WTC11 (cell line): Measurements from ENCODE around the gene SHANK2. TPM values are rescaled to one million over a fixed set of nuclear protein-coding genes. Genes with fewer than 3 reads are reported as not detected.

Experiments used
- ATAC-seq: fragments of 200-7000 bp; cut with Tn5 transposase; 2 replicates; pipeline ENCODE4 v1.10.0; 2021; ENCODE audit warnings: mild to moderate bottlenecking, moderate library complexity
- CTCF ChIA-PET: fragments of 300-600 bp; sonication (Branson Sonifier 250); formaldehyde crosslinking; loops from one replicate; lab custom pipeline; 2021; ENCODE audit warnings: antibody characterized with exemption; lab: Charles Lee
- POLR2A ChIA-PET: fragments of 350-600 bp; sonication (Branson Sonifier 250); formaldehyde crosslinking; loops from one replicate; lab custom pipeline; 2021; ENCODE audit warnings: antibody characterized with exemption; lab: Charles Lee
- DNase-seq: peaks from one replicate; pipeline ENCODE4 v3.0.0; 2021; ENCODE audit warnings: low spot score
- H3K27ac Mint-ChIP-seq: 2 replicates; pipeline ENCODE4 v1.8.0; 2021; ENCODE audit warnings: mixed read lengths
- H3K27me3 Mint-ChIP-seq: 2 replicates; pipeline ENCODE4 v1.8.0; 2021; ENCODE audit warnings: low read depth, mild to moderate bottlenecking, moderate library complexity, mixed read lengths
- H3K36me3 Mint-ChIP-seq: 2 replicates; pipeline ENCODE4 v1.8.0; 2021; ENCODE audit warnings: mixed read lengths
- H3K4me1 Mint-ChIP-seq: 2 replicates; pipeline ENCODE4 v1.8.0; 2022; ENCODE audit warnings: mixed read lengths
- H3K4me3 Mint-ChIP-seq: 2 replicates; pipeline ENCODE4 v1.8.0; 2021; ENCODE audit warnings: mild to moderate bottlenecking, moderate library complexity, mixed read lengths
- H3K9me3 Mint-ChIP-seq: 2 replicates; pipeline ENCODE4 v1.8.0; 2021; ENCODE audit warnings: mixed read lengths
- E2F1 ChIP-seq: sonication (generic); formaldehyde crosslinking; IDR thresholded peaks from 2 replicates; pipeline ENCODE4 v1.8.0; 2022; ENCODE audit warnings: mild to moderate bottlenecking, missing genetic modification reagents
- HMGA2 ChIP-seq: fragments of 250-450 bp; sonication (Bioruptor Pico); IDR thresholded peaks from 2 replicates; pipeline ENCODE4 v1.4.0; 2021; ENCODE audit warnings: mild to moderate bottlenecking, moderate library complexity
- JAZF1 ChIP-seq: fragments of 250-450 bp; sonication (Bioruptor Pico); IDR thresholded peaks from 2 replicates; pipeline ENCODE4 v1.9.0; 2021; ENCODE audit warnings: moderate library complexity, mild to moderate bottlenecking, inconsistent platforms
- KAT7 ChIP-seq: sonication (generic); formaldehyde crosslinking; IDR thresholded peaks from 2 replicates; pipeline ENCODE4 v1.8.1; 2023; ENCODE audit warnings: missing genetic modification reagents, mild to moderate bottlenecking, borderline replicate concordance
- MXD4 ChIP-seq: fragments of 250-450 bp; sonication (Bioruptor Pico); IDR thresholded peaks from 2 replicates; pipeline ENCODE4 v1.8.0; 2021; ENCODE audit warnings: mild to moderate bottlenecking, moderate library complexity, borderline replicate concordance
- MYBL2 ChIP-seq: sonication (generic); formaldehyde crosslinking; IDR thresholded peaks from 2 replicates; pipeline ENCODE4 v1.8.1; 2023; ENCODE audit warnings: mild to moderate bottlenecking, moderate library complexity, missing genetic modification reagents
- NFE2L1 ChIP-seq: sonication (generic); formaldehyde crosslinking; IDR thresholded peaks from 2 replicates; pipeline ENCODE4 v1.8.1; 2023; ENCODE audit warnings: missing genetic modification reagents
- NR1H2 ChIP-seq: sonication (generic); formaldehyde crosslinking; IDR thresholded peaks from 2 replicates; pipeline ENCODE4 v1.9.0; 2021; ENCODE audit warnings: mild to moderate bottlenecking, moderate library complexity, missing genetic modification reagents
- PRDM15 ChIP-seq: sonication (generic); formaldehyde crosslinking; IDR thresholded peaks from 2 replicates; pipeline ENCODE4 v1.8.0; 2022; ENCODE audit warnings: missing genetic modification reagents
- TEAD1 ChIP-seq: sonication (generic); formaldehyde crosslinking; IDR thresholded peaks from 2 replicates; pipeline ENCODE4 v1.8.0; 2022; ENCODE audit warnings: mild to moderate bottlenecking, missing genetic modification reagents
- ZNF232 ChIP-seq: sonication (generic); formaldehyde crosslinking; IDR thresholded peaks from 2 replicates; pipeline ENCODE4 v1.8.0; 2022; ENCODE audit warnings: mild to moderate bottlenecking, missing genetic modification reagents
- ZNF281 ChIP-seq: sonication (generic); formaldehyde crosslinking; IDR thresholded peaks from 2 replicates; pipeline ENCODE4 v1.8.0; 2023; ENCODE audit warnings: mild to moderate bottlenecking, missing genetic modification reagents
- ZNF396 ChIP-seq: fragments of 250-450 bp; sonication (Bioruptor Pico); IDR thresholded peaks from 2 replicates; pipeline ENCODE4 v1.8.0; 2021; ENCODE audit warnings: mild to moderate bottlenecking, moderate library complexity, borderline replicate concordance
- ZNF416 ChIP-seq: fragments of 250-450 bp; sonication (Bioruptor Pico); IDR thresholded peaks from 2 replicates; pipeline ENCODE4 v1.9.0; 2021; ENCODE audit warnings: mild to moderate bottlenecking, inconsistent platforms
- total RNA-seq: library from RNA; stranded (reverse); gene quantifications from 3 replicates; pipeline ENCODE4 v1.2.3, GENCODE V29; 2021
- TF ChIP-seq, protein P1 (sequence below): sonication (generic); formaldehyde crosslinking; IDR thresholded peaks from 2 replicates; pipeline ENCODE4 v1.8.1; 2023; ENCODE audit warnings: mild to moderate bottlenecking, missing genetic modification reagents, moderate library complexity
- TF ChIP-seq, protein P2 (sequence below): sonication (generic); formaldehyde crosslinking; IDR thresholded peaks from 2 replicates; pipeline ENCODE4 v1.8.1; 2022; ENCODE audit warnings: low read depth, mild to moderate bottlenecking, moderate library complexity, missing genetic modification reagents, borderline replicate concordance
- TF ChIP-seq, protein P3 (sequence below): sonication (generic); formaldehyde crosslinking; conservative IDR thresholded peaks from 2 replicates; pipeline ENCODE4 v1.8.1; 2023; ENCODE audit warnings: mild to moderate bottlenecking, low read depth, missing genetic modification reagents, moderate library complexity

SHANK2 gene
- total RNA-seq, 1 experiment from 2014 or later = 64.8 TPM

DNA sequence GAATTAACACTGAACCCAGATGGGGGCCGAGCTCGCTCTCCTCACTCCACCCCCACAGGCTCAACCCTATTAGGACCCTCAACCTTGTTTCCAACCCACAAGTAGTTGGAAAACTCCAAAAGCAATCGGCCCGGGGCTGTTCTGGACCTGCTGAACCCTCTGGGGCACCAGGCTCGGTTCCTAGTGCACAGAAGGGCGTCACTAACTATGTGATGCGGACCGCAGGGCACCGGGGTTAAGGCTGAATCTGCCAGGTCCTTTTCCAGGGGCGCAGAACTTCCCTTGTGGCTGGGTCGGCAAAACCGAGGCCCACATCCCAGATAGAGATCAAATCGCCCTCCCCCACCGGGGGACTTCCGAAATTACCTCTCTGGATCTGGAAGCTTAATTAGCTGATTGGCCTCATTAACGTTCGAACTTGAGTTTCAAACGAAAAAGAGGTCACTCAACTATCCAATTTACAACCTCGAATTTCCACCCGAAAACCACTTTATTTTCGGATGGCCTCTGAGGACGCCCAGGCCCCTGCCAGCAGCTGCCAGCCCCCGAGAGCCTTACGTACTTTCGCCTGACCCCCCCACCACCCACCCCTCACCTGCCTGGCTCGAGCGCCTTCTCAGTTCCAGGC, 1.7 kb downstream of the SHANK2 start:
- DNase-seq = no peak
- POLR2A ChIA-PET = interaction anchor here (0.6 kb wide), 1 partner anchor 26 kb away, joined by 5 read pairs; no protein-coding TSS in a partner anchor
- Mint-ChIP-seq H3K4me1 (peaks cover 76% of the 10 kb centered on the region), H3K27ac (peak overlapping the region; percentile 6; the same call in 1 of the 2 replicates), H3K9me3 (no peaks in the 10 kb centered on the region), H3K4me3 (peak overlapping the region; percentile 73), H3K36me3 (no peaks in the 10 kb centered on the region), H3K27me3 (no peaks in the 10 kb centered on the region)
- ATAC-seq = no peak
- CTCF ChIA-PET = interaction anchor here (0.9 to 4.8 kb wide), 8 partner anchors 10 to 164 kb away, joined by 3 to 84 read pairs (median 7); no protein-coding TSS in a partner anchor
- no peak for TF ChIP-seq KAT7
- no peak for TF ChIP-seq PRDM15 (CRISPR knock-in tag)
- TF ChIP-seq MYBL2 = no peak

DNA sequence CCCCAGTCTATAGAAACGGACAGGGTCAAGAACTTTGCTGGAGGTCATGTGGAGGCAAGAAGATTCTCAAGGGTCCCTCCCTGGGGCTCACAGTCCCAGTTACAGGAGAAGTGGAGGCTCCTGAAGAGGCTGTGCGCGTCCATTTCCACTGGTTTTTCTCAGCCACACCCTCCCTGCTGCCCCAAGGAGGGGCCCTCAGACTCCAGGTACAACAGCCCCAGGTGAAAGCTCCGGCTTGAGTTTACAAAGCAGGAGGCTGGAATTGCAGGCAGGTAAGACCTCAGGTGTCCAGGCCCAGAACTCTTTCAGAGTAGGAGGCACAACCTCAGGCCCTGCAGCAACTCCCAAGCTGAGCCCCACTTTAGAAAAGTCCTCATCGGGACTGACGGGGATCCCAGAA, 3.1 kb downstream of the SHANK2 start:
- peak overlapping the region; percentile 73 for H3K4me3 Mint-ChIP-seq
- no peak for DNase-seq

More for the DNA sequence above, 3.1 kb downstream of the SHANK2 start:
- CTCF ChIA-PET = interaction anchor here (1.4 to 4.8 kb wide), 2 partner anchors 128 to 162 kb away, joined by 4 to 84 read pairs; no protein-coding TSS in a partner anchor
- no peaks in the 10 kb centered on the region for H3K9me3 Mint-ChIP-seq
- no peak for ATAC-seq
- H3K27ac Mint-ChIP-seq = peak overlapping the region; percentile 99
- no peaks in the 10 kb centered on the region for H3K27me3 Mint-ChIP-seq
- TF ChIP-seq, protein P1, sequence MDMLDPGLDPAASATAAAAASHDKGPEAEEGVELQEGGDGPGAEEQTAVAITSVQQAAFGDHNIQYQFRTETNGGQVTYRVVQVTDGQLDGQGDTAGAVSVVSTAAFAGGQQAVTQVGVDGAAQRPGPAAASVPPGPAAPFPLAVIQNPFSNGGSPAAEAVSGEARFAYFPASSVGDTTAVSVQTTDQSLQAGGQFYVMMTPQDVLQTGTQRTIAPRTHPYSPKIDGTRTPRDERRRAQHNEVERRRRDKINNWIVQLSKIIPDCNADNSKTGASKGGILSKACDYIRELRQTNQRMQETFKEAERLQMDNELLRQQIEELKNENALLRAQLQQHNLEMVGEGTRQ (CRISPR knock-in tag) = no peak; the same call in 1 of the 2 replicates
- TF ChIP-seq, protein P2, sequence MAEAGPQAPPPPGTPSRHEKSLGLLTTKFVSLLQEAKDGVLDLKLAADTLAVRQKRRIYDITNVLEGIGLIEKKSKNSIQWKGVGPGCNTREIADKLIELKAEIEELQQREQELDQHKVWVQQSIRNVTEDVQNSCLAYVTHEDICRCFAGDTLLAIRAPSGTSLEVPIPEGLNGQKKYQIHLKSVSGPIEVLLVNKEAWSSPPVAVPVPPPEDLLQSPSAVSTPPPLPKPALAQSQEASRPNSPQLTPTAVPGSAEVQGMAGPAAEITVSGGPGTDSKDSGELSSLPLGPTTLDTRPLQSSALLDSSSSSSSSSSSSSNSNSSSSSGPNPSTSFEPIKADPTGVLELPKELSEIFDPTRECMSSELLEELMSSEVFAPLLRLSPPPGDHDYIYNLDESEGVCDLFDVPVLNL (CRISPR knock-in tag) = no peak
- TF ChIP-seq ZNF232 (CRISPR knock-in tag) (no peak), ZNF281 (CRISPR knock-in tag) (no peak), MXD4 (CRISPR knock-in tag) (no peak), NR1H2 (CRISPR knock-in tag) (no peak), ZNF396 (no peak), TEAD1 (CRISPR knock-in tag) (no peak), ZNF416 (CRISPR knock-in tag) (no peak), JAZF1 (CRISPR knock-in tag) (no peak), NFE2L1 (CRISPR knock-in tag) (no peak), E2F1 (no peak), HMGA2 (CRISPR knock-in tag) (no peak)
- TF ChIP-seq, protein P3, sequence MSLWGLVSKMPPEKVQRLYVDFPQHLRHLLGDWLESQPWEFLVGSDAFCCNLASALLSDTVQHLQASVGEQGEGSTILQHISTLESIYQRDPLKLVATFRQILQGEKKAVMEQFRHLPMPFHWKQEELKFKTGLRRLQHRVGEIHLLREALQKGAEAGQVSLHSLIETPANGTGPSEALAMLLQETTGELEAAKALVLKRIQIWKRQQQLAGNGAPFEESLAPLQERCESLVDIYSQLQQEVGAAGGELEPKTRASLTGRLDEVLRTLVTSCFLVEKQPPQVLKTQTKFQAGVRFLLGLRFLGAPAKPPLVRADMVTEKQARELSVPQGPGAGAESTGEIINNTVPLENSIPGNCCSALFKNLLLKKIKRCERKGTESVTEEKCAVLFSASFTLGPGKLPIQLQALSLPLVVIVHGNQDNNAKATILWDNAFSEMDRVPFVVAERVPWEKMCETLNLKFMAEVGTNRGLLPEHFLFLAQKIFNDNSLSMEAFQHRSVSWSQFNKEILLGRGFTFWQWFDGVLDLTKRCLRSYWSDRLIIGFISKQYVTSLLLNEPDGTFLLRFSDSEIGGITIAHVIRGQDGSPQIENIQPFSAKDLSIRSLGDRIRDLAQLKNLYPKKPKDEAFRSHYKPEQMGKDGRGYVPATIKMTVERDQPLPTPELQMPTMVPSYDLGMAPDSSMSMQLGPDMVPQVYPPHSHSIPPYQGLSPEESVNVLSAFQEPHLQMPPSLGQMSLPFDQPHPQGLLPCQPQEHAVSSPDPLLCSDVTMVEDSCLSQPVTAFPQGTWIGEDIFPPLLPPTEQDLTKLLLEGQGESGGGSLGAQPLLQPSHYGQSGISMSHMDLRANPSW (CRISPR knock-in tag) = no peak
- TF ChIP-seq, all 79 proteins: peak for 0
- Mint-ChIP-seq H3K36me3 (no peaks in the 10 kb centered on the region), H3K4me1 (peaks cover 74% of the 10 kb centered on the region)
- POLR2A ChIA-PET = no interaction called here
